Stimulated activated CD4-positive, alpha-beta T cell treated with anti-CD3 and anti-CD28 coated beads, Interleukin-4, amount 100 ng/mL, for 4 hours (primary cell): Measurements from ENCODE around the gene PCK1.

Experiments
- DNase-seq, 2 experiments: peaks; one replicate each; pipeline ENCODE4 v3.0.0-alpha.2; 2020

The PCK1 gene

GRCh38 chr20:57561356-57562279, 708 bp downstream of the PCK1 start:
- DNase-seq: no peak

- DNase-seq: no peak
These were observed 1.9 kb downstream of the PCK1 start for GRCh38 chr20:57562541-57563465.

- DNase-seq: no peak
These were observed 2.6 kb downstream of the PCK1 start for GRCh38 chr20:57563522-57563921.

GRCh38 chr20:57564180-57564802, 3.4 kb downstream of the PCK1 start:
- DNase-seq: no peak

GRCh38 chr20:57564951-57565642, 4.2 kb downstream of the PCK1 start:
- DNase-seq: no peak

GRCh38 chr20:57566399-57566798, 5.5 kb downstream of the PCK1 start:
- DNase-seq: no peak

- no peak for DNase-seq
These were observed 6.0 kb downstream of the PCK1 start for GRCh38 chr20:57566803-57567459.

GRCh38 chr20:57567471-57568079, 6.7 kb downstream of the PCK1 start:
- DNase-seq: no peak

GRCh38 chr20:57568088-57568896, 7.4 kb downstream of the PCK1 start:
- DNase-seq: no peak

- DNase-seq: no peak
These were observed 8.1 kb downstream of the PCK1 start for GRCh38 chr20:57568960-57569359.

- DNase-seq: no peak
These were observed 9.4 kb downstream of the PCK1 start for GRCh38 chr20:57570145-57570850.

- DNase-seq: no peak
These were observed 10.0 kb downstream of the PCK1 start for GRCh38 chr20:57570920-57571319.

- no peak for DNase-seq
These were observed 11.0 kb downstream of the PCK1 start for GRCh38 chr20:57571782-57572416.

- DNase-seq: no peak
These were observed 12.3 kb downstream of the PCK1 start for GRCh38 chr20:57573242-57573641.

GRCh38 chr20:57573894-57574293, 13.0 kb downstream of the PCK1 start:
- DNase-seq: no peak

- DNase-seq: no peak
These were observed 14.0 kb downstream of the PCK1 start for GRCh38 chr20:57574954-57575353.

- DNase-seq: no peak
These were observed 15.1 kb downstream of the PCK1 start for GRCh38 chr20:57576002-57576401.

GRCh38 chr20:57576617-57577550, 16.0 kb downstream of the PCK1 start:
- no peak for DNase-seq
